ENCODE data around the gene PDE8A. TPM values are rescaled to one million over a fixed set of nuclear protein-coding genes. Genes with fewer than 3 reads are reported as not detected.

Gene PDE8A
- total RNA-seq (2012; rRNA removed) (32.4 and 40.3 TPM in 2 replicates), polyA plus RNA-seq (2012; rRNA removed) (27.9 and 35.9 TPM in 2 replicates), Bru-seq, nascent RNA (percentile 85 among the genes with signal in this experiment), BruChase-seq, experiment 1, labeled RNA remaining after a 6-hour chase (percentile 81 among the genes with signal in this experiment), BruChase-seq, experiment 2, labeled RNA remaining after a 2-hour chase (percentile 89 among the genes with signal in this experiment)
- polyA plus RNA-seq (2012; cell fraction: cytosol; rRNA removed) = 6.7 and 13.5 TPM in 2 replicates
- 26.0 and 126 TPM in 2 replicates for polyA plus RNA-seq (2012; cell fraction: nucleus; rRNA removed; ENCODE audit: low replicate concordance)
- long read RNA-seq, transcript PDE8A-203 (22 exons, 3,912 nt) = major isoform, 18 of 30 reads
- long read RNA-seq, partial matches to known transcripts = 5 of 30 reads
- long read RNA-seq, other reads (novel, unspliced or antisense) = 7 of 30 reads

GRCh38 chr15:84981711-84982300 is at the start of gene PDE8A:
PDE8A (plus strand) TSS chr15:84981856; CDS start chr15:84982163, 307 bp downstream.
- H4K5ac ChIP-seq (ENCODE audit: low read depth, low read length) = no peak within 1 kb of the TSS
- H2AK5ac ChIP-seq (ENCODE audit: low read depth, low read length) = peak within 1 kb of the TSS; percentile 39; the same call in 1 of the 2 replicates
- BruUV-seq (replicated peaks) = no TSS peak
- H3K9me1 ChIP-seq (ENCODE audit: insufficient read depth, low read length) = 0 out of 2 replicates have a peak, but pooled peaks cover 5% of the 10 kb centered on the region
- in situ Hi-C loops (cut with MboI; ENCODE audit: low sequenced_read_pairs) (no loop called here), intact Hi-C loops (cut with micrococcal nuclease) (loop anchor here (2.0 kb wide), 1 partner anchor 63 kb away; no protein-coding TSS in a partner anchor), dilution Hi-C loops (cut with HindIII; ENCODE audit: low sequenced_read_pairs, unreplicated experiment) (no loop called here)
- peak within 1 kb of the TSS; percentile 99 for H2AFZ ChIP-seq (replicated peaks; ENCODE audit: low read length, poor library complexity)
- peaks cover 5% of the 10 kb centered on the region for H3K4me1 ChIP-seq (ENCODE audit: control insufficient read depth, insufficient read depth, low read length)
- no peaks in the 10 kb centered on the region for H3K27me3 ChIP-seq (ENCODE audit: control insufficient read depth, insufficient read depth, low read length)
- H4K91ac ChIP-seq (ENCODE audit: insufficient read depth, low read depth, low read length) = peak within 1 kb of the TSS; percentile 78
- no peak within 1 kb of the TSS for H3K18ac ChIP-seq (ENCODE audit: low read depth, low read length)
- H2BK120ac ChIP-seq (ENCODE audit: low read depth, low read length) = peak within 1 kb of the TSS; percentile 93
- peak within 1 kb of the TSS; percentile 88 for H2BK5ac ChIP-seq (ENCODE audit: low read depth, low read length, poor library complexity, severe bottlenecking)
- peak within 1 kb of the TSS; percentile 78 for H3K4ac ChIP-seq (ENCODE audit: low read depth, low read length)
- peaks cover 40% of the 10 kb centered on the region for H4K20me1 ChIP-seq (ENCODE audit: insufficient read depth, low read length)
- peak within 1 kb of the TSS; percentile 94 for H3K14ac ChIP-seq (replicated peaks; ENCODE audit: low read depth, low read length)
- ATAC-seq (ENCODE audit: low read depth) (peak; percentile 3), DNase-seq (peak; percentile 31)
- peak within 1 kb of the TSS; percentile 80 for H3K4me2 ChIP-seq (ENCODE audit: low read depth, low read length)
- peak within 1 kb of the TSS; percentile 73 for H3K9ac ChIP-seq (ENCODE audit: low read depth, low read length)
- H3K56ac ChIP-seq (ENCODE audit: extremely low read depth, insufficient read depth, low read length) = peak within 1 kb of the TSS; percentile 77
- H2BK15ac ChIP-seq (ENCODE audit: low read depth, low read length) = no peak within 1 kb of the TSS; the same call in 2 of the 3 replicates
- no peaks in the 10 kb centered on the region for H3K9me3 ChIP-seq (ENCODE audit: control insufficient read depth, insufficient read depth, low read length)
- H3K4me3 ChIP-seq (ENCODE audit: insufficient read depth, low read depth, low read length) = peak within 1 kb of the TSS; percentile 88
- peak within 1 kb of the TSS; percentile 32 to 87 for H4K8ac ChIP-seq (ENCODE audit: low read depth in 2 of 2, low read length in 2 of 2)
- peak within 1 kb of the TSS; percentile 86 for H3K23ac ChIP-seq (ENCODE audit: low read depth, low read length)
- ChIA-PET CTCF (interaction anchor here (0.6 kb wide), 1 partner anchor 297 kb away, joined by 4 read pairs; no protein-coding TSS in a partner anchor), POLR2A (ENCODE audit: unreplicated experiment) (interaction anchor here (1.0 kb wide), 1 partner anchor 62 kb away, joined by 3 read pairs; no protein-coding TSS in a partner anchor)
- H3K36me3 ChIP-seq (ENCODE audit: control insufficient read depth, insufficient read depth, low read length) = no peaks in the 10 kb centered on the region
- WGBS, 2 experiments (ENCODE audit: extremely low coverage in 2 of 2, insufficient read length in 1 of 2) = 0% methylated on average over 55 of the region's 95 CpGs; no CpG with 5 or more reads in 1 of the 2 experiments
- peak within 1 kb of the TSS; percentile 59; the same call in 1 of the 2 replicates for H2BK20ac ChIP-seq (ENCODE audit: low read depth, low read length)
- peak within 1 kb of the TSS; percentile 82 for H3K27ac ChIP-seq (ENCODE audit: insufficient read depth, low read length)
- peak within 1 kb of the TSS; percentile 92 for H2AK9ac ChIP-seq (replicated peaks; ENCODE audit: low read depth, low read length, poor library complexity)
- H3K79me1 ChIP-seq (ENCODE audit: low read depth in 1 of 2, low read length in 2 of 2) = peaks cover 10 to 34% of the 10 kb centered on the region in 2 experiments
- TF ChIP-seq POLR2A (IDR thresholded peaks at IDR 0.05; ENCODE audit: low read depth, low read length) (peak; percentile 77; the same call in 1 of the 2 replicates), RFX5 (IDR thresholded peaks at IDR 0.05; ENCODE audit: low read depth, low read length) (no peak), ELK1 (IDR thresholded peaks at IDR 0.05; ENCODE audit: borderline replicate concordance, low read depth, low read length) (no peak), BHLHE40 (IDR thresholded peaks at IDR 0.05; ENCODE audit: low read depth, low read length) (no peak), MXI1 (IDR thresholded peaks at IDR 0.05; ENCODE audit: borderline replicate concordance, low read depth, low read length) (peak; percentile 47; the same call in 1 of the 2 replicates), CEBPB (IDR thresholded peaks at IDR 0.05; ENCODE audit: low read depth, low read length) (no peak), SMC3 (IDR thresholded peaks at IDR 0.05; ENCODE audit: low read depth, low read length) (no peak), NFE2L2 (IDR thresholded peaks at IDR 0.05; ENCODE audit: low read depth, low read length) (no peak), RCOR1 (IDR thresholded peaks at IDR 0.05; ENCODE audit: insufficient replicate concordance, low read length) (no peak), MAFK (IDR thresholded peaks at IDR 0.05; ENCODE audit: low read depth, low read length) (no peak), MAZ (IDR thresholded peaks at IDR 0.05; ENCODE audit: borderline replicate concordance, low read depth, low read length) (peak; percentile 55; the same call in 1 of the 2 replicates)
- TF ChIP-seq, protein P1, sequence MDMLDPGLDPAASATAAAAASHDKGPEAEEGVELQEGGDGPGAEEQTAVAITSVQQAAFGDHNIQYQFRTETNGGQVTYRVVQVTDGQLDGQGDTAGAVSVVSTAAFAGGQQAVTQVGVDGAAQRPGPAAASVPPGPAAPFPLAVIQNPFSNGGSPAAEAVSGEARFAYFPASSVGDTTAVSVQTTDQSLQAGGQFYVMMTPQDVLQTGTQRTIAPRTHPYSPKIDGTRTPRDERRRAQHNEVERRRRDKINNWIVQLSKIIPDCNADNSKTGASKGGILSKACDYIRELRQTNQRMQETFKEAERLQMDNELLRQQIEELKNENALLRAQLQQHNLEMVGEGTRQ (IDR thresholded peaks at IDR 0.05; ENCODE audit: low read depth, low read length) = no peak
